HuH-7.5 (cell line): Measurements from ENCODE around the gene PLEKHO2.

Experiments
- DNase-seq: peaks from one replicate; pipeline ENCODE4 v3.0.0; 2011; ENCODE audit warnings: low spot score

Gene PLEKHO2

DNA sequence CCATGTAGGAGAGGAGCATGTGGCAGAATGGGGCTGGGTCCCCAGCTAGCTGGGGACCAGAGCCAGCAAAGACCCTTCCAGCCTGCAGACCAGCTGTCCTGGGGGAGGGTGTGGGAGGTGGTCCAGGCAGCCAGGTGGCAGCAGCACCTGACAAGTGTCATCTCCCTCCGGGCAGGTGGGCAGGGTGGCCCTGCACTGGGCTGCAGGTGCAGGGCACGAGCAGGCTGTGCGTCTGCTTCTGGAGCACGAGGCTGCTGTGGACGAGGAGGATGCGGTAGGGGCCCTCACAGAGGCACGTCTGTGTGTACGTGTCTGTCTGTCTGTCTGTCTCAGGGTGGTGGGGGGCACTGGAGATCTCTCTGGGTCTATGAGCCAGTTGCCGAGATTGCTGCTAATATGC is 75.5 kb downstream of the PLEKHO2 start:
- DNase-seq, result no peak
